AG04450 (cell line): ENCODE measurements around the gene HSPA9. TPM values are rescaled to one million over a fixed set of nuclear protein-coding genes. Genes with fewer than 3 reads are reported as not detected.
A peak's percentile ranks its signal among the peaks of the same experiment; 100 is the strongest.

ENCODE experiments used
- CTCF ChIA-PET: fragments of 300-600, 350-600 bp; formaldehyde crosslinking; extraction: SDS; loops from one replicate; lab custom pipeline; 2022; ENCODE audit warnings: antibody characterized with exemption, inconsistent platforms; lab: Charles Lee
- POLR2A ChIA-PET: fragments of 350-600 bp; formaldehyde crosslinking; extraction: SDS; loops from one replicate; lab custom pipeline; 2021; ENCODE audit warnings: antibody characterized with exemption, inconsistent platforms; lab: Yijun Ruan, JAX
- DNase-seq: peaks from one replicate; pipeline ENCODE4 v3.0.0-alpha.2; 2011; ENCODE audit warnings: low read depth, low spot score
- H3K27ac ChIP-seq: one replicate; pipeline ENCODE4 v1.5.1; 2012; ENCODE audit warnings: low read depth, low read length, control low read depth
- H3K27me3 ChIP-seq: one replicate; pipeline ENCODE4 v1.6.0; 2012; ENCODE audit warnings: low read length; ENCODE audit not compliant: control insufficient read depth, insufficient read depth
- H3K4me3 ChIP-seq: 2 replicates; pipeline ENCODE4 v1.5.1; 2011; ENCODE audit warnings: mild to moderate bottlenecking, low read depth, low read length, control low read depth
- H3K9me3 ChIP-seq: 2 replicates; pipeline ENCODE4 v1.5.1; 2012; ENCODE audit warnings: low read length; ENCODE audit not compliant: control insufficient read depth, insufficient read depth
- polyA plus RNA-seq: library from polyadenylated mRNA; depleted of rRNA; stranded (reverse); fragments of >200 nt; gene quantifications from 2 replicates; pipeline ENCODE4 v1.2.3, GENCODE V29; 2011
- TF ChIP-seq, protein P1 (sequence below): IDR thresholded peaks from 2 replicates; pipeline ENCODE4 v1.5.1; 2011; ENCODE audit warnings: low read depth, low read length, control low read depth, inconsistent platforms

Gene HSPA9
- polyA plus RNA-seq, 1 experiment = 207 TPM

DNA sequence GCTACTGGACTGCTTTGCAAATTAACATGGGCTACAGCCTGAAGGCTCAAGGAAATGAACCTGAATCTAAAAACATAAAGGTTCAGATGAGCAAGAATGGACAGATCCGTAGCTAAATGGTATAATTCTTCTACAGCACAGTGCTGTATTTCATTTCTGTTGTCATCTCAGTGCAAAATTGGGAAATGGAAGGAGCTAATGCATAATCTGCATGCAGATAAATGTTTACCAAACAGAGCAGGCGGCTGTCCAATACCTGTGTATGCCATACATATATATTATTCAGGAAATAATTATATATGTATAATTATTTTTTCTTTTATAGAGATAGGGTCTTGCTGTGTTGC lies 4.3 kb upstream of the HSPA9 start:
- Histone ChIP-seq H3K27me3 (peaks cover 4% of the 10 kb centered on the region), H3K9me3 (peaks cover 8% of the 10 kb centered on the region; the same call in 1 of the 2 replicates), H3K27ac (no peak overlapping the region), H3K4me3 (no peak overlapping the region)
- DNase-seq = no peak
- TF ChIP-seq, protein P1, sequence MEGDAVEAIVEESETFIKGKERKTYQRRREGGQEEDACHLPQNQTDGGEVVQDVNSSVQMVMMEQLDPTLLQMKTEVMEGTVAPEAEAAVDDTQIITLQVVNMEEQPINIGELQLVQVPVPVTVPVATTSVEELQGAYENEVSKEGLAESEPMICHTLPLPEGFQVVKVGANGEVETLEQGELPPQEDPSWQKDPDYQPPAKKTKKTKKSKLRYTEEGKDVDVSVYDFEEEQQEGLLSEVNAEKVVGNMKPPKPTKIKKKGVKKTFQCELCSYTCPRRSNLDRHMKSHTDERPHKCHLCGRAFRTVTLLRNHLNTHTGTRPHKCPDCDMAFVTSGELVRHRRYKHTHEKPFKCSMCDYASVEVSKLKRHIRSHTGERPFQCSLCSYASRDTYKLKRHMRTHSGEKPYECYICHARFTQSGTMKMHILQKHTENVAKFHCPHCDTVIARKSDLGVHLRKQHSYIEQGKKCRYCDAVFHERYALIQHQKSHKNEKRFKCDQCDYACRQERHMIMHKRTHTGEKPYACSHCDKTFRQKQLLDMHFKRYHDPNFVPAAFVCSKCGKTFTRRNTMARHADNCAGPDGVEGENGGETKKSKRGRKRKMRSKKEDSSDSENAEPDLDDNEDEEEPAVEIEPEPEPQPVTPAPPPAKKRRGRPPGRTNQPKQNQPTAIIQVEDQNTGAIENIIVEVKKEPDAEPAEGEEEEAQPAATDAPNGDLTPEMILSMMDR = no peak
- CTCF ChIA-PET = interaction anchor here (0.7 to 2.1 kb wide), 40 partner anchors 9 to 696 kb away, joined by 3 to 17 read pairs (median 5); no protein-coding TSS in a partner anchor
- POLR2A ChIA-PET = interaction anchor here (0.5 to 0.7 kb wide), 4 partner anchors 24 to 694 kb away, joined by 3 to 8 read pairs (median 5); no protein-coding TSS in a partner anchor

DNA sequence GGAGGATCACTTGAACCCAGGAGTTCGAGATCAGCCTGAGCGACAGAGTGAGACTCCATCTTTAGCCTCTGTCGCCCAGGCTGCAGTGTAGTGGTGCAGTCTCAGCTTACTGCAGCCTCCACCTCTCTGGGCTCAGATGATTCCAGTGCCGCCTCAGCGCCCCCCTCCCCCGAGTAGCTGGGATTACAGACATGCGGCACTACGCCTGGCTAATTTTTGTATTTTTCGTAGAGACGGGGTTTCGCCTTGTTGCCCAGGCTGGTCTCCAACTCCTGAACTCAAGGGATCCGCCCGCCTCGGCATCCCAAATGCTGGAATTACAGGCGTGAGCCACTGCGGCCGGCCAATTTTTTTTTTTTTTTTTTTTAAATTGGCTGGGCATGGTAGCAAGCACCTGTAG lies 2.3 kb upstream of the HSPA9 start:
- POLR2A ChIA-PET = no interaction called here
- peaks cover 2% of the 10 kb centered on the region for H3K27me3 ChIP-seq
- TF ChIP-seq, protein P1 = no peak
- H3K9me3 ChIP-seq = peaks cover 8% of the 10 kb centered on the region; the same call in 1 of the 2 replicates
- CTCF ChIA-PET = interaction anchor here (0.7 to 0.8 kb wide), 2 partner anchors 226 to 452 kb away, joined by 4 to 6 read pairs; no protein-coding TSS in a partner anchor
- no peak for DNase-seq
- H3K4me3 ChIP-seq = no peak overlapping the region
- H3K27ac ChIP-seq = no peak overlapping the region

DNA sequence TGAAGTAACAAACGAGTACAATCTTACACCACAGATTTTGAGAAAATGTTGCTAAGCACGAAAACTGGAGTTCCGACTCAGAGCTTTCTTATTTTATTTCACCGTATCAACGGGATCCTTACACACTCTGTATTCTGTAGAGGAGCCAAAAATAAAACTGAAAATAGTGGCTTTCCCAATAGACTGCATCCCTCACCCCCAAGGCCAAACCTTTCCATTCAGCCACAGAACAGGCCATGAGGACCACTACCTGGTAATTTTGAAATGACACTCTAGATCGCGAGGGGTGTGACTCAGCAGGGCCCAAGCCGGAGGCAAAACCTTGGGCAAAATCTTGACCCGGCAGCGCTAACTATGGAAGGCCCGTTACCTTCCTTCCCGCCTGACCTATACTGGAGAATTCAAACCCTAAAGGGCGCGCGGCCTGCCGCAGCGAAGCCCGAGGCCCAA lies 432 bp downstream of the HSPA9 start:
- DNase-seq = no peak
- no peaks in the 10 kb centered on the region for H3K27me3 ChIP-seq
- H3K27ac ChIP-seq = peak overlapping the region; percentile 100
- ChIA-PET CTCF (no interaction called here), POLR2A (interaction anchor here (1.2 to 1.6 kb wide), 8 partner anchors 9 to 719 kb away, joined by 4 to 17 read pairs (median 6); partner anchors contain the start of genes EGR1, ETF1, MATR3 and SIL1)
- H3K4me3 ChIP-seq = peak overlapping the region; percentile 93
- TF ChIP-seq, protein P1 = no peak
- peaks cover 8% of the 10 kb centered on the region; the same call in 1 of the 2 replicates for H3K9me3 ChIP-seq

DNA sequence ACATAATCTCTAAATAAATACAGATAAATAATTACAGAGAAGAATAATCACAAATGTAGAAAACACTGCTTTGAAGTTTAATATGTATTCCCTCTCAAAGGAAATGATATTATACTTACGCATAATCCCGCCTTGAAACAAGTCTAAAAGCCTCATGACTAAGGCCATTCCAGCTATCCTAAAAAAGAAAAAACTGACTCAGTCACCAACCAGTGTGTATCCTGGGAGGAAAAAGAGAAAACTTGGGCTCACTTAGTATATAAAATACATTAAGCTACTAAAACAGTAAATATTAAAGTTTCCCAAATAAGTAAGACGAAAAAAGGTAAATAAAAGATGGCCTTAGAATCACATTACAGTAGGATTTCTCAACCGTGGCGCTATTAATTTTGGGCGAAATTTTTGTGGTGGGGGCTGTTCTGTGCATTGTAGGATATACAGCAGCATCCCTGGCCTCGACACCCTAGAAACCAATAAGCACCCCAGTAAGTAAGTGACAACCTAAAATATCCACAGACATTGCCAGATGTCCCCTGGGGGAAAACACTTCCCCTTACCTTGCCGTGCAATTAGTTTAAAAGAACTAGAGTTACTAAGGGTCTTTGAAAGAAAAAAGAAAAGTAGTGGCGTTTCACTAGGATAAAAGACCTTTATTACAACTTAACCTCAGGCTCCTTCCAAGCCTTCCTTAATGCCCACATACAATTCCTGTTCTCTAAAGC lies 1.1 kb downstream of the HSPA9 start:
- Histone ChIP-seq H3K9me3 (peaks cover 8% of the 10 kb centered on the region; the same call in 1 of the 2 replicates), H3K27me3 (no peaks in the 10 kb centered on the region), H3K27ac (peak overlapping the region; percentile 100), H3K4me3 (peak overlapping the region; percentile 93)
- CTCF ChIA-PET = interaction anchor here (0.5 to 0.6 kb wide), 2 partner anchors 33 to 252 kb away, joined by 3 to 4 read pairs; no protein-coding TSS in a partner anchor
- POLR2A ChIA-PET = interaction anchor here (1.6 kb wide), 1 partner anchor 8 kb away, joined by 6 read pairs; no protein-coding TSS in a partner anchor
- DNase-seq = no peak
- TF ChIP-seq, protein P1 = no peak

- CTCF ChIA-PET = interaction anchor here (0.6 kb wide), 1 partner anchor 253 kb away, joined by 4 read pairs; no protein-coding TSS in a partner anchor
- Histone ChIP-seq H3K4me3 (no peak overlapping the region; the same call in 1 of the 2 replicates), H3K9me3 (peaks cover 8% of the 10 kb centered on the region; the same call in 1 of the 2 replicates), H3K27me3 (no peaks in the 10 kb centered on the region), H3K27ac (no peak overlapping the region)
- POLR2A ChIA-PET = no interaction called here
- DNase-seq = no peak
- TF ChIP-seq, protein P1 = no peak
Observed at GRCh38 chr5:138573223-138573622, 2.0 kb downstream of the HSPA9 start.
